ENCODE measurements around the gene MDM1. TPM values are rescaled to one million over a fixed set of nuclear protein-coding genes. Genes with fewer than 3 reads are reported as not detected.

The MDM1 gene
- total and polyA plus RNA-seq, 2 experiments from 2014 or later, result 13.6 to 18.9 TPM

GRCh38 chr12:68269779-68270178 is 62.4 kb downstream of the MDM1 start:
- no peak overlapping the region for H2AFZ ChIP-seq

More at GRCh38 chr12:68269779-68270178, 62.4 kb downstream of the MDM1 start:
- no peaks in the 10 kb centered on the region for H3K4me1 ChIP-seq (ENCODE audit: insufficient read depth)
- no peaks in the 10 kb centered on the region for H3F3A ChIP-seq (replicated peaks; ENCODE audit: low read depth)
- H3K4me1 Mint-ChIP-seq, result no peaks in the 10 kb centered on the region
- H3K79me2 ChIP-seq (replicated peaks; ENCODE audit: insufficient read depth), result no peaks in the 10 kb centered on the region
- no peaks in the 10 kb centered on the region for H4K20me1 ChIP-seq (replicated peaks; ENCODE audit: insufficient read depth)
- peaks cover 6% of the 10 kb centered on the region for H3K9me2 ChIP-seq (ENCODE audit: insufficient read depth)
- H3K27me3 ChIP-seq (ENCODE audit: insufficient read depth), result no peaks in the 10 kb centered on the region
- no peak overlapping the region for H3K27ac ChIP-seq (ENCODE audit: low read depth)
- TF ChIP-seq ZNF331 (CRISPR knock-in tag; IDR thresholded peaks at IDR 0.05; ENCODE audit: low read depth) (no peak), POLR2AphosphoS5 (IDR thresholded peaks at IDR 0.05; ENCODE audit: low read depth) (no peak), CREB1 (CRISPR knock-in tag; IDR thresholded peaks at IDR 0.05; ENCODE audit: low read depth) (no peak), NANOG (IDR thresholded peaks at IDR 0.05; ENCODE audit: borderline replicate concordance) (no peak), STAT1 (IDR thresholded peaks at IDR 0.05; ENCODE audit: unreplicated experiment) (no peak), ETS1 (IDR thresholded peaks at IDR 0.05) (no peak), ZNF462 (CRISPR knock-in tag; IDR thresholded peaks at IDR 0.05) (no peak), CTCF (conservative IDR thresholded peaks at IDR 0.05; ENCODE audit: low read depth in 2 of 2) (no peak), EZH2phosphoT487 (IDR thresholded peaks at IDR 0.05; ENCODE audit: unreplicated experiment) (no peak), EZH2 (IDR thresholded peaks at IDR 0.05; ENCODE audit: low read depth, unreplicated experiment) (no peak), JUNB (IDR thresholded peaks at IDR 0.05; ENCODE audit: unreplicated experiment) (no peak), ZNF114 (CRISPR knock-in tag; IDR thresholded peaks at IDR 0.05) (no peak)
- TF ChIP-seq, protein P1, sequence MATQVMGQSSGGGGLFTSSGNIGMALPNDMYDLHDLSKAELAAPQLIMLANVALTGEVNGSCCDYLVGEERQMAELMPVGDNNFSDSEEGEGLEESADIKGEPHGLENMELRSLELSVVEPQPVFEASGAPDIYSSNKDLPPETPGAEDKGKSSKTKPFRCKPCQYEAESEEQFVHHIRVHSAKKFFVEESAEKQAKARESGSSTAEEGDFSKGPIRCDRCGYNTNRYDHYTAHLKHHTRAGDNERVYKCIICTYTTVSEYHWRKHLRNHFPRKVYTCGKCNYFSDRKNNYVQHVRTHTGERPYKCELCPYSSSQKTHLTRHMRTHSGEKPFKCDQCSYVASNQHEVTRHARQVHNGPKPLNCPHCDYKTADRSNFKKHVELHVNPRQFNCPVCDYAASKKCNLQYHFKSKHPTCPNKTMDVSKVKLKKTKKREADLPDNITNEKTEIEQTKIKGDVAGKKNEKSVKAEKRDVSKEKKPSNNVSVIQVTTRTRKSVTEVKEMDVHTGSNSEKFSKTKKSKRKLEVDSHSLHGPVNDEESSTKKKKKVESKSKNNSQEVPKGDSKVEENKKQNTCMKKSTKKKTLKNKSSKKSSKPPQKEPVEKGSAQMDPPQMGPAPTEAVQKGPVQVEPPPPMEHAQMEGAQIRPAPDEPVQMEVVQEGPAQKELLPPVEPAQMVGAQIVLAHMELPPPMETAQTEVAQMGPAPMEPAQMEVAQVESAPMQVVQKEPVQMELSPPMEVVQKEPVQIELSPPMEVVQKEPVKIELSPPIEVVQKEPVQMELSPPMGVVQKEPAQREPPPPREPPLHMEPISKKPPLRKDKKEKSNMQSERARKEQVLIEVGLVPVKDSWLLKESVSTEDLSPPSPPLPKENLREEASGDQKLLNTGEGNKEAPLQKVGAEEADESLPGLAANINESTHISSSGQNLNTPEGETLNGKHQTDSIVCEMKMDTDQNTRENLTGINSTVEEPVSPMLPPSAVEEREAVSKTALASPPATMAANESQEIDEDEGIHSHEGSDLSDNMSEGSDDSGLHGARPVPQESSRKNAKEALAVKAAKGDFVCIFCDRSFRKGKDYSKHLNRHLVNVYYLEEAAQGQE (IDR thresholded peaks at IDR 0.05; ENCODE audit: unreplicated experiment), result no peak
- H3K4me2 ChIP-seq, result no peak overlapping the region
- H3K36me3 Mint-ChIP-seq (ENCODE audit: low read depth), result no peaks in the 10 kb centered on the region
- ATAC-seq, result no peak
- H3K4me3 ChIP-seq, result no peak overlapping the region
- no peaks in the 10 kb centered on the region for H3K36me3 ChIP-seq (ENCODE audit: insufficient read depth)
- no peak overlapping the region for H3K4me3 Mint-ChIP-seq
- DNase-seq (ENCODE audit: low spot score), result no peak
- no peaks in the 10 kb centered on the region for H3K27me3 Mint-ChIP-seq (ENCODE audit: insufficient read depth, low read depth, poor library complexity)
- H3K27ac Mint-ChIP-seq, result no peak overlapping the region
- no peaks in the 10 kb centered on the region for H3K9me3 Mint-ChIP-seq

Measured in GM23338 (cell line).